ENCODE data around the gene ANKRD33.
A peak's percentile ranks its signal among the peaks of the same experiment; 100 is the strongest.
"Not testable (repeated sequence)": the region's sequence is repeated elsewhere in the genome, so short reads cannot be mapped to it uniquely, and the experiment has no call there.

The ANKRD33 gene

DNA sequence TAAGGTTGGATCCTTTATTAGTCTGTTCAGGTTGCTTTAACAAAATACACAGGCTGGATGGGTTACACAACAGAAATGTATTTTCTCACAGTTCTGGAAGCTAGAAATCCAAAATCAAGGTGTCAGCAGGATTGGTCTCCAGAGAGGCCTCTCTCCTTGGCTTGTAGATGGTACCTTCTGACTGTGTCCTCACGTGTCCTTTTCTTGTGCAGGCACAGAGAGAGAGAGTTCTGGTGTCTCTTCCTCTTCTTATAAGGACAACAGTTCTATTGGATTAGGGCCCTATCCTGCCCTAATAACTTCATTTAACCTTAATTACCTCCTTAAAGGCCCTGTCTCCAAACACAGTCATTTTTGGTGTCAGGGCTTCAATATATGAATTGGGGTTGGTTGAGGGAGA, 4.6 kb upstream of the ANKRD33 start:
- no peak for DNase-seq

DNA sequence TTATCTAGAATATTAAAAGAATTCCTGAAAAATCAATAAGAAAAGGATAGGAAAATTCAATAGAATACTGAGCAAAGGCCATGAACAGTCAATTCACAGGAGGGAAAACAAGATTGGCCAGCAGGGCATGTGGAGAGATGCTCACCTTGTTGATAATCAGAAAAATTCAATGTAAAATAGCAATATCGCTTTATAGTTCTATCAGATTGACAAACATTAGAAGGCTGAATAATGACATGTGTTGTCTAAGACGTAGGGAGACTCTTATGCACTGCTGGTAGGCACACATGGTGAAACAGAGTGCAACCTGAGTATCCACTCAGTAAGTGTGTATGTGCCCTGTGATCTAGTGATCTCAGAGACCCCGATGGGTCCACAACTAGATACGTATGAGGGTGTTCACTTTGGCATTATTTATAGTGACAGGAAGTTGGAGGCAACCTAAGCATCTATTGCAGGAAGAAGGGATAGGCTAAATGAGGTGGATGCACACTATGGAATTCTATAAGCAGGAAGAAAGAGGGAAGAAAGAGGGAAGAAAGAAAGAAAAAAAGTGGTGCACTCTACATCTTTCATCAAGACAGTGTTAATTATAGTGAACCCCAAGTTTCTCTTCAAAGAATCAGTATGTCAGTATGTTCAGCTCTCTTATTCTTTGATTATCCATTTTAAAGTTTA, 3.8 kb upstream of the ANKRD33 start:
- DNase-seq, result no peak

DNA sequence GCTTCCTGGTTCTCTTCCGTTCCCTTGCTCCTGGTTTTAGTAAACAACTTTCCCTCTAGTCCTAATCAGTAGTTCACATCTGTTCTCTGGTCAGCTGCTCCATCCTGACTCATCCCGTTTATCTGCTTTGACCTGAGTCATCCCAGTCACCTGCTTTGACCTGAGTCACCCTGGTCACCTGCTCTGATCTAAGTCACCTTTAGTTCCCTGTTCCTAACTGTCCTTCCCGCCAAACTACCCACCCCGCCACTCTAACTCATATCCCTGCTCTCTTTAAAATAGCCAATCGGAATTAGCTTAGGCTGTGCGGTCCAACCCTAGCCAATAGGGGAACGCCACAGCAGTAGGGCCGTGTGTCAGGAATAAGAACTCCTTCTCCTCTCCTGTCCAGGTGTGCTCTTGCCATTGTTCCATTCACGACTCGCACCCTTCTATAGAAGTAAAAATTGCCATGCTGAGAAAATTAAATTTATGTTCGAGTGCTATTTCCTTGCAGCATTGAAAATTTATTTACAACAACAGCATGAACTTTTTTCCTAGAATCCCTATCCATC, 3.1 kb upstream of the ANKRD33 start:
- DNase-seq, result no peak

DNA sequence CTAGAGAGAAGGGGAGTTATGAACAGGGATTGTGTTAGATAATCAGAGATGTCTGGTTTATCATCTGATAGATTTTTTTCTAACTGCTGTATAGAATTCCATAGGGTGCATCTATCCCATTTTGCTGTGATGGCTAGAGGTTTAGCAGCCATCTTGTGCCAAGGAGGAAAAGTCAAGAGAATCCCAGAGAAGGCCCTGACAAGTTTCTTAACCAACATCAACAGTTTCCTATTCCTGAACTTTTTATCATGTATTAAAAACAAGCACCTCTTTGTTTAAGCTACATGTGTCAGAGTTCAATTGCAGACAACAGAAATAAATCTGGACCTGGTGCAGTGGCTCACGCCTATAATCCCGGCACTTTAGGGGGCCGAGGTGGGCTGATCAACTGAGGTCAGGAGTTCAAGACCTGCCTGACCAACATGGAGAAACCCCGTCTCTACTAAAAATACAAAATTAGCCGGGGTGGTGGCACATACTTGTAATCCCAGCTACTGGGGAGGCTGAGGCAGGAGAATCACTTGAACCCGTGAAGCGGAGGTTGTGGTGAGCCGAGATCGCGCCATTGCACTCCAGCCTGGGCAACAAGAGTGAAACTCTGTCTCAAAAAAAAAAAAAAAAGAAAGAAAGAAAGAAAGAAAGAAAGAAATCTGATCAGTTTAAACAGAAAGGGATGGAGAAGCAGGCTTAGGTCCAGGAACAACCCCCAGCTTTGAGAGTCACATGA, 2.4 kb upstream of the ANKRD33 start:
- DNase-seq, result not testable (repeated sequence)

DNA sequence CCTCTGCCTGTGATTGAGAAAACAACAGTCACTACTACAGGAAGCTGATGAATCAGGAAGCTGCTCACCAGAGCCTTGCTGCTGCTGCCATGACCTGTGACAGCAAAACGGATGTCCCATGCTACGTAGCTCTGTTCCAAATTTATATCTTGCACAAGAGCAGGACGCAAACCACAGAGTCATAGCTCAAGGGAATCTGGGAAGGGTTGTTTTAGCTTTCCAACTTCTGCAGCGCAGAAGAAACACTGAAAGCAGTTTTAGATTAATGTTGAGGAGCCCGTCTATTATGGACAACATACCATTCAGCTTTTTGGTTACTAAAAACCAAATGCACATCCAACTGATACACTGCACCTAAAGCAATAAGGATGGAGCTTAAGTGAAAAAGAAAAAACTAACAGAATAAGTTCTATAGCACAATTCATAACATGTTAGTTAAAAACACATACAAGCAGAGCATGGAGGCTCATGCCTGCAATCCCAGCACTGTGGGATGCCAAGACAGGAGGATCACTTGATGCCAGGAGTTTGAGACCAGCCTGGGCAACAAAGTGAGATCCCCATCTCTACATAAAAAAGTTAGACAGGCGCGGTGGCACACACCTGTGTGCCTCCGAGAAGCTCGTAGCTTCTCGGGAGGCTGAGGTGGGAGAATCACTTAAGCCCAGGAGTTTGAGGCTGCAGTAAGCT, 1.7 kb upstream of the ANKRD33 start:
- peak; percentile 94 for DNase-seq

DNA sequence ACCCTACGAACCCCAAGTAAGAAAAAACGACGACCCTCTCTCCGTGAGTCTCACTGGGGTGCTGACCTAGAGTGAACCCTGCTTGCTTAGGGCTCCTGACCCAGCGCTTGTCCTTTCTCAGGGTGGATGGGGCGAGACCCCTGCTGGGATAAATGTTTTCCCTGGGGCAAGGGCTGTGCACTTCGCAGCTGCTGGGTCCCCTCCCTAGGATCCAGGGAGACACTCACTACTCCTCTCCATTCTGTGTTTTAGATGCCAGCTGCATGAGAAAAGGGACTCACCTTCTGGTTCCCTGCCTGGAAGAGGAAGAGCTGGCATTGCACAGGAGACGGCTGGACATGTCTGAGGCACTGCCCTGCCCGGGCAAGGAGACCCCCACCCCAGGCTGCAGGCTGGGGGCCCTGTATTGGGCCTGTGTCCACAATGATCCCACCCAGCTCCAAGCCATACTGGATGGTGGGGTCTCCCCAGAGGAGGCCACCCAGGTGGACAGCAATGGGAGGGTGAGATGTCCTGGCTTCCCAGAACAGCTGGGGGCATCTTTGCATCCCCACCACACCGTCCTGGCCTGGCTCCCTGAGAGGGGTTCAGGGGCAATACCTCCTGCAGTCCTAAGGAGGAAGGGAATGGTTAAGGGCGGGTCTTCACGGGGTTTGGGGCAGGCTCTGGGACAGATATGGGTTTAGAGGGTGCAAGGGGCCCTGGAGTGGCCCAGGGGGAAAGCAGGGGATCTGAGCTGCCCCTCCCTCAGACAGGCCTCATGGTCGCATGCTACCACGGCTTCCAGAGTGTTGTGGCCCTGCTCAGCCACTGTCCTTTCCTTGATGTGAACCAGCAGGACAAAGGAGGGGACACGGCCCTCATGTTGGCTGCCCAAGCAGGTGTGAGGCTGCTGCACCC, 663 bp downstream of the ANKRD33 start:
- DNase-seq, result no peak

DNA sequence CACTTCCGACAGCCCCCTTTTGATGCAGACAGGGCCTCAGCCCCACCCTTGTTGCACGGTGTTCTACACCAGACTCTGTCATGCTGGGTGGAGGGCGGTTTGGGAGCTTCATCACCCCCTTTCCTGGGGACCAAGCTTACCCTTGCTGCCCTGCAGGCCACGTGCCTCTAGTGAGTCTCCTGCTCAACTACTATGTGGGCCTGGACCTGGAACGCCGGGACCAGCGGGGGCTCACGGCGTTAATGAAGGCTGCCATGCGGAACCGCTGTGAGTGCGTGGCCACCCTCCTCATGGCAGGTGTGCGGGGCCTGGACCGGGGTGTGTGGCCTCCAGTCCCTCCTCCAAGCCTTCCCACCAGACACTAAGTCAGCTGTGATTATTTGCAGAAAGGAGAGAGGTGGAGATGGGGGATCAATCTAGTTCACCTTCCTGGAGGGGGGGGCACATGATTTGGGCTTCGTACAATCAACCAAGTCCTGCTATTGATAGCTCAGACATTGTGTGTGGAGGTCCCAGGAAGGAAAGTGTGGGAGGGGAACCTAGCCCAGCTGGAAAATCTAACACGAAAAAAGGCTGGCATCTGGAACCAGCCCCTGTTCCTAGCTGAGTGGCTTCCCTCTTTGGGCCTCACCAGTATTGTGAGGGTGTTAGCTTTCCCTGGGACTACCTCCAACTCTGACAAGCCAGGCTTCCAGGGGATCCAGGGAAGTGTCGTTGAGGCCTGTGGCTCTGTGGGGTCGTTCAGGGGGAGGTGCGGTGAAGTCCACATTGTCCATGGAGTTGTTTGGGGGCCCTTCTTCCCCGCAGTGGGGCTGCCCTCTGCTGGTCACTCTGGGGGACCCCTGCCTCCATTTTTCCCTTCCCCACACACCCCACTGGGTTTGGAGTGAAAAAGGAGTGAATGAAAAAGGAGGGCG, 1.6 kb downstream of the ANKRD33 start:
- DNase-seq, result no peak

DNA sequence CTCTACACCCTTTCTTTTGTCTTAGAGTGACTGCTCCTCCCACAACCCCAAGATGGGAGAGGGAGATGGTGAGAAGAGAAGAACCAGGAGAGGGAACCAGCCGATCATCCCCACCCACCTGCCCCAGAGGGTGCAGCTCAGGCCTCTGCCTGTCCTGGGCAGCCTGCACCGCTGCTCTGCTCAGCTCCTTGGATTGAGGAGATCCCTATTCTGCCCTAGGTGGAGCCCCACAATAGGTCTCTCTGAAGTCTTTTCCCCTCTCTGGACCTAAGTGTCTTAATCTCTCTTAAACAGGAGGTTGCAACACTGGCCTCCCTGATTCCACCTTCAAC, 2.2 kb downstream of the ANKRD33 start:
- DNase-seq, result no peak

DNA sequence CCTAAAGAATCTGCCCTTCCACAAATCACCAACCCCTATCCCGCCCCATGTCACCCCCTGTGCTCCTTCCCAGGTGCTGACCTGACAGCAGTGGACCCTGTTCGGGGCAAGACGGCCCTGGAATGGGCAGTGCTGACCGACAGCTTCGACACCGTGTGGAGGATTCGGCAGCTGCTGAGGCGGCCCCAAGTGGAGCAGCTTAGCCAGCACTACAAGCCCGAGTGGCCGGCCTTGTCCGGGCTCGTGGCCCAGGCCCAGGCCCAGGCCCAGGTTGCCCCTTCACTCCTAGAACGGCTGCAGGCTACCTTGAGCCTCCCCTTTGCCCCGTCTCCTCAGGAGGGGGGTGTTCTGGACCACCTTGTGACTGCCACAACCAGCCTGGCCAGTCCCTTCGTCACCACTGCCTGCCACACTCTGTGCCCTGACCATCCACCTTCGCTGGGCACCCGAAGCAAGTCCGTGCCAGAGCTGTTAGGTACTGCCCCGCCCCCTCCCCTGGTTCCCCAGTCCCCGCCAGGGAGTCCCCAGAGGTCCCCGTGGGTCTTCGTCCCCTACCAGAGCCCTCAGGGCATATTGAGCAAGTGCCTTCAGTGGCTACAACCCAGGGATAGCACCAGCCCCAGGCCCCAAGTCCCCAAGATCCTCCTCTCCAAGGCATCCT, 2.7 kb downstream of the ANKRD33 start:
- DNase-seq, result no peak

DNA sequence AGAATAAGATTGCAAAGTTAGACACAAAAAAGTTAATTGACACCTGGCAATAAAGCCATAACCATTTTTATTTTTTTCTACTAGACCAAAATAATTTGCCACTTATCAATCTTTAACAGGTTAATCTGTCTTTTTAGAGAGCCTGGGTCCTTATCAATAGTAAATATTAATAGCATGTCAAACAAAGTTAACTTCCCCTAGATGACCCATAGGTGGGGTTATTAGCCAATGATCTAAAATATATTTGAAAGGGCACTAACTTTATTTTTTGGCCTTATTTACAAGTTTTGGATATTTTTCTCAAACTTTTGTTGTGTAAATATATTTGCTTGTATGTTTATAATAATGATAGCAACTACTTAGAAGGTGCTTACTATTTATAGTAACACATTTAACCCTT, 3.9 kb downstream of the ANKRD33 start:
- DNase-seq, result no peak

DNA sequence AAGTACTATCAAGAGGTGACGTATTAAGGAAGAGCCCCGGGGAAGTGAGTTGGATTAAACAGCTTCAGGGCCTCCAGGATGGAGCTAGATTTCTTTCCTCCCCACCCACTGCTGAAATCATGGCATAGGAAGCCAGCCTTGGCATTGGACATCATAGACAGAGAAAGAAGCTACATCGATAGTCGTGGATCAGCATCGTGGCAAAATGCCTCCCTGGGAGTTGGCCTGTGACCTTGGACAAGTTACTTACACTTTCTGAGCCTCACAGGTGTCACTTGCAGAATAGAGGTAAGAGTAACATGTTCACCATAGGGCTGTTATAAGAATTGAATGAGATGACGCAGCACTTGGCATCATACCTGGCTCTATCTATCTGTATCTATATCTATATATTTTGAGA, 5.9 kb downstream of the ANKRD33 start:
- no peak for DNase-seq

DNA sequence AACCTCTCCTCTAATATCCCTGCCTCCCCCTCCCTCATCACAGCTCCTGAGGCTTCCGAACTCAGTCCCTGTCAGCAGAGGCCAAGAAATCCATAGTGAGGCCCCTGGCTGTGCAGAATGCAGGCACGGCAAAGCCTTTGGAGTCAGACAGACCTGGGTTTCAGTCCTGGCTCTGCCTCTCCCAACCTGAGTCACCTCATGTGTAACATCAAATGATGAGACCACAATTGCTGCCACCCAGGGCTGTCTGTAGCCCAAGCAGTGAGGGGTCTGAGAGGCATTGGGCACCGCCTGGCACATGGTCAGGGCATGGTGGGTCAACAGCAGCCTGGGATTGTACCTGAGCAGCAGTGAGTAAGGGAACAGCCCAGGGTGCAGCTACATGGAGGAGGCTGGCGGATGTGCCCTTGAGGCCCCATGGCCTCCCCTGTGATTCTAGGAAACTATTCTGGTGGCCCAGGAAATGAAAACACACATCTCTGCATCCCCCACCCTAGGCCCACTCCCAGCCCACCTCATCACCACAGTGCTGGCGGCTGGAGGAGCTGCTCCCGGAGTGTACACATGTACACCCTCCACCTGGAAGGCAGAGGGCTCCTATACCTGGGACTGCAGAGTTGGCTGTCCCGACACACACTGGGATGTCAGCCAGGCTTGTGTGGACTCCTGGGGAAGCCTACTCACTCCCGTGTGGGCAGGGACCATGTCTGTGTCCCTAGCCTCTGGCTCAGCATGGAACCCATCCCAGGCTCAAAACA, 7.7 kb downstream of the ANKRD33 start:
- DNase-seq, result no peak

DNA sequence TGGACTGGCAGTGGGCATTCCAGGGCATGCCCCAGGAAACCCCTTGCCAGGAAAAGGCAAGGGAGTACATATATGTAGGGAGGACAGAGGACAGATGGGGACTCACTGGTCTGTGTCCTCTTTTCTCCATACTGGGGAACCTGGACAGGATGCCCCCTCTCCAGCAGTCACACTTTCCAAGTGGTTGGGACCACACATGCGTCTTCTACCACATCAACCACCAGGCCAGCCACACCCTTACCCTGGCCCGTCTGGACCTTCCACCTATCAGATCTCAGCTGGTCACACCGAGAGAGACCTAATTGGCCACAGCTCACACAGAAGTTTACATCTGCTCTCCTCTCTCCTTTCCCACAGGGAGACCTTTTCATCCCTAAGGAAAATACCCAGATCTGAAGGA, 8.3 kb downstream of the ANKRD33 start:
- DNase-seq, result no peak

DNA sequence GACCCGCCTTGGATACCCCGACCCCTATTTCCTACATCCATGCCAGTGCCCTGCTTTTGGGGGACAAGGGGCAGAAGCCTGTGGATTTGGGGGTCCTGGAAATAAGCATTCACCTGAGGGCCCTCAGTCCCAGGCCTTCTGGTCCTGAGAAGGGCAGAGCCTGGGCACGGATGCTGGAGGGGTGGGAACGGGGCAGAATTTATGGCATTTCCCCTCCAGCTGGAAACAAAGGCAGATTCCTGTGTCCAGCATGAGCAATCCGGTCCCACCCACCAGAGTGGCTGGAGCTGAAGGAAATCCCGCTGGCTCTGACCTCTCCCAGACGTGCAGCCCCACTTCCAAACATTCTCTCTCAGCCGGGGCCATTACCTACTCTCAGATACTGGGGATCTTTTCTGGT, 9.3 kb downstream of the ANKRD33 start:
- DNase-seq, result no peak

DNA sequence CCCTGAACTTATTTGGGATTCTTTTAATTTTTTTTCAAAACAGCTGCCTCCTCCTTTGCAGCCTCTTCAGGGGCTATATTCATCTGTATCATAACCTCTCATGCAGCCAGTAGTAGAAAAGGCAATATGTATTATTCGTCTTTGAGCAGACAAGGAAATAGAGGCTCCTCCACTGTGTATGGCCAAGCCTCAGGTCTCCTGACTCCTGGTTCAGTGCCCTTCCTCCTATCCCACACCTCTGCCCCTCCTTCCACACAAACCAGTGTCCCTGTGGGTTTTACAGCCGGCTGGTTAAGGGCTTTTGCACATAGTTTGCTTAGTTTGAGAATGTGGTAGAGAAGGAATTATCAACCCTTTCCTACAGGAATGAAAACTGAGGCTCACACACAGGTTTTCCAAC, 10.6 kb downstream of the ANKRD33 start:
- no peak for DNase-seq

DNA sequence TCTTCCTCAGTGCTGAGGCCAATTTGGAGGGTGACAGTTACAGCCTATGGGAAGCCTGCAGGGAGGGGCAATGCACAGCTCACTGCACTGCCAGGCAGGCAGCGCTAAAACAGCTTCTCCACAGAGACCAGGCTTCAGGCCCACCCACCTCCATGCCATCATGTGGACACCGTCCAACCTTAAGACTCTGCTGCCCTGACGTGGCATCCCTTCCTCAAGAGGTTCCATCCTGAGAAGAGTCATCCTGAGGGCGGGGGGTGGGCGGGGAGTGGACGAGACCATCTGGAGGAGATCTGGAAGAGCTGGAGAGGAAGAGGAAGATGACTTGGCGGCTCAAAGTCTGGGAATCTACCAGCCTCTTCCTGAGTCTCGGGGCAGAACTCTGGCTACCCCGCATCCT, 11.0 kb downstream of the ANKRD33 start:
- peak; percentile 76 for DNase-seq

DNA sequence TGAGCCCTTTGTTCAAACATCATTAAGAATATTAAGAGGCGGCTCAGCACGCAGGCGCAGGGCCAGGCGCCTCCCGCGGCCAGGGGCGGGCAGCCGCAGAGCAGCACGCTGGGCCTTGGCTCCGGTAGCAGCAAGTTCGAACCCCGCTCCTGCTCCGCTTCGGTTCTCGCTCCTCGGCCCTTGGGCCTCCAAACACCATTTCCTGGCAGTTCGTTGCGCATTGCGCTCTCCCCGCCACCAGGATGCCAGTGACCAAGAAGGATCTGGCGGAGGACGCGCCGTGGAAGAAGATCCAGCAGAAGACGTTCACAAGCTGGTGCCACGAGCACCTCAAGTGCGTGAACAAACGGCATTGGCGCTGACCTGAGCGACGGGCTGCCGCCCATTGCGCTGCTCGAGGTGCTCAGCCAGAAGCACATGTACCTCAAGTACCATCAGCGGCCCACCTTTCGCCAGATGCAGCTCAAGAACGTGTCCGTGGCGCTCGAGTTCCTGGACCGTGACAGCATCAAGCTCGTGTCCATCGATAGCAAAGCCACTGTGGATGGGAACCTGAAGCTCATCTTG, 12.5 kb downstream of the ANKRD33 start:
- no peak for DNase-seq

DNA sequence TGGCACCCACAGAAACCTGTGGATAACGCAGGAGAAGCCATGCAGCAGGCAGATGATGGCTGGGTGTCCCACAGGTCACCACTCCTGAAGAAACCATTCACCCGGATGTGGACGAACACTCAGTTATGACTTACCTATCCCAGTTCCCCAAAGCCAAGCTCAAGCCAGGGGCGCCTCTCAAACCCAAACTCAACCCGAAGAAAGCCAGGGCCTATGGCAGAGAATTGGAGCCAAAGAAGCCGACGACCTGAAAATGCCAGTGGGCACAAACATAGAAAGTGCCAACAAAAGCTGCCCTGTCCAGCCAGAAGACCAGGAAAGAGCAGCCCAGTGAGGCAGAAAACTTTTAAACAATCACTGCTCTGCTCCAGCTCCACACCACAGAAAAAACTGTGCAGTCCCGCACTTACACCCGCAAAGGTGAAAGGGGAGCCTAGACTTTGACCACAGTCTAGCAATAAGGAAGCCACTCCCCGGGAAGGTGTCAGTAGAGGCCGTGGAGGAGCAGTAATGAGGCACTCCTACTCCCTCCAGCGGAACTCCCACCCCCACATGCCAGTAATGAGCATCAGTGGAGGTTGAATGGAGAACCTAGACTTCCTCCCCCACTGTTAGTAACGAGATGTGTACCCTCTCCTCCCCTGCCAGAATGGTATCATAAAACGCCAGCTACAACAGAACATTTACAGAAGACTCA, 13.4 kb downstream of the ANKRD33 start:
- no peak for DNase-seq

DNA sequence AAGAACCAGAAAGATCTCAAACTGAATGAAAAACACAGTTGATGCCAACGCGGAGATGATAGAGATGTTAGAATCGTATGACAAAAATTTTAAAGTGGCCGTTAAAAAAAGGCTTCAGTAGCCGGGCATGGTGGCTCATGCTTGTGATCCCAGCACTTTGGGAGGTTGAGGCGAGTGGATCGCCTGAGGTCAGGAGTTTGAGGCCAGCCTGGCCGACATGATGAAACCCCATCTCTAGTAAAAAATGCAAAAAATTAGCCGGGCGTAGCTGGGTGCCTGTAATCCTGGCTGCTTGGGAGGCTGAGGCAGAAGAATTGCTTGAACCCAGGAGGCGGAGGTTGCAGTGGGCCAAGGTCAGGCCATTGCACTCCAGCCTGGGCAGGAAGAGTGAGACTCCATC, 14.0 kb downstream of the ANKRD33 start:
- no peak for DNase-seq

All from fibroblast of skin of back (primary cell).